Testis (tissue), 2 donors: ENCODE measurements around the gene HS1BP3.

Experiments
- CTCF ChIP-seq, 3 experiments: fragments of 450-650 bp in 2 of 3; fragments of 200-600 bp in 1 of 3; sonication (generic) in 1 of 3; IDR thresholded peaks; one replicate each; pipeline ENCODE4 v1.5.1; 2016 to 2019; ENCODE audit warnings: antibody characterized with exemption in 3 of 3, mild to moderate bottlenecking in 2 of 3, moderate library complexity in 1 of 3
- POLR2A ChIP-seq: fragments of 450-650 bp; IDR thresholded peaks from one replicate; pipeline ENCODE4 v1.6.1; 2017; ENCODE audit warnings: antibody characterized with exemption, mild to moderate bottlenecking, moderate library complexity

GRCh38 chr2:20640411-20641122 lies 10.3 kb downstream of the HS1BP3 start:
- TF ChIP-seq POLR2A, result no peak
- TF ChIP-seq CTCF (IDR thresholded peaks at IDR 0.05), result no peak
